HG03159 (cell line): ENCODE measurements around the gene HORMAD1.
"Not testable (repeated sequence)": the region's sequence is repeated elsewhere in the genome, so short reads cannot be mapped to it uniquely, and the experiment has no call there.

Experiments used
- ATAC-seq: cut with Tn5 transposase; IDR thresholded peaks from one replicate; pipeline ENCODE4 v1.9.1; 2021; ENCODE audit warnings: mild to moderate bottlenecking, moderate library complexity; ENCODE audit not compliant: unreplicated experiment

HORMAD1 gene, protein sequence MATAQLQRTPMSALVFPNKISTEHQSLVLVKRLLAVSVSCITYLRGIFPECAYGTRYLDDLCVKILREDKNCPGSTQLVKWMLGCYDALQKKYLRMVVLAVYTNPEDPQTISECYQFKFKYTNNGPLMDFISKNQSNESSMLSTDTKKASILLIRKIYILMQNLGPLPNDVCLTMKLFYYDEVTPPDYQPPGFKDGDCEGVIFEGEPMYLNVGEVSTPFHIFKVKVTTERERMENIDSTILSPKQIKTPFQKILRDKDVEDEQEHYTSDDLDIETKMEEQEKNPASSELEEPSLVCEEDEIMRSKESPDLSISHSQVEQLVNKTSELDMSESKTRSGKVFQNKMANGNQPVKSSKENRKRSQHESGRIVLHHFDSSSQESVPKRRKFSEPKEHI

DNA sequence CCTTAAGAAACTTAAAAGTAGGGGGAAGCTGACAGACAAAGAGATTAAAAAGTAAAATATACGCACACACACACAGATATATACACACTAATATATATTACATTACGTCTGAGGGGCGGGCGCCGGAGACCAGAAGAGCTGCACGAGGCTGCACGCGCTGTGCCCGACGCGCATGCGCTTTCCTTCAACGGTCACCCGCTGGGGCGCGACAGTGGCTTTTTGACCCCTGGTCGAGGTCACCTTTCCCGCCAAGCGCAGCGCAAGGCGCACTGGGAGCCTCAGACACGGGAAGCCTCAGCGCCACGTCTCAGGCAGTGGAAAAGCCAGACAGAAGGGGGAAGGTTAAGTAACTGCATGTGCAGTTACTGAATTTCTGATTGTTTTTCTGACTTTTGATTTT lies at the start of gene HORMAD1:
TSS of gene HORMAD1 (minus strand) at position 193 of the 400 bp plus-strand sequence. CDS start 1,390 bp downstream, outside the sequence.
- no peak for ATAC-seq

DNA sequence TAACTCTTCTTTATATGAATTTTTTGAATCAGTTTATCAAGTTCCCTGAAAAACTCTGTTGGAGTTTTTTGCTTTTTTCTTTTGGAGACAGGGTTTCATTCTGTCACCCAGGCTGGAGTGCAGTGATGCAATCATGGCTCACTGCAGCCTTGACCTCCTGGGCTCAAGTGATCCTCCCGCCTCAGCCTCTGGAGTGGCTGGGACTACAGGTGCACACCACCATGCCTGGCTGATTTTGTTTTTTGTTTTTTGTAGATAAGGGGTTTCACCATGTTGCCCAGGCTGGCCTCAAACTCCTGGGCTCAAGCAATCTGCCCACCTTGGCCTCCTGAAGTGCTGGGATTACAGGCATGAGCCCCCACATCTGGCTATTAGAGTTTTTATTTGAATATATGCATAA lies 47.0 kb upstream of the HORMAD1 start:
- not testable (repeated sequence) for ATAC-seq

DNA sequence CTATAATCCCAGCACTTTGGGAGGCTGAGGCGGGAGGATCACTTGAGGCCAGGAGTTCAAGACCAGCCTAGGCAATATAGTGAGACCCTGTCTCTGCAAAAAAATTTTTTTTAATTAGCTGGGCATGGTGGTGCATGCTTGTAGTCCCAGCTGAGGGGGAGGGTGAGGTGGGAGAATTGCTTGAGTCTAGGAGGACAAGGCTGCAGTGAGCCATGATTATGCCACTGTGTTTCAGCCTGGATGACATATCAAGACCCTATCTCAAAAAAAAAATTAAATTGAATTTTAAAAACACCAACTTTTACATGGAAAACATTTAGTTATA lies 45.2 kb upstream of the HORMAD1 start:
- ATAC-seq: peak; percentile 9

DNA sequence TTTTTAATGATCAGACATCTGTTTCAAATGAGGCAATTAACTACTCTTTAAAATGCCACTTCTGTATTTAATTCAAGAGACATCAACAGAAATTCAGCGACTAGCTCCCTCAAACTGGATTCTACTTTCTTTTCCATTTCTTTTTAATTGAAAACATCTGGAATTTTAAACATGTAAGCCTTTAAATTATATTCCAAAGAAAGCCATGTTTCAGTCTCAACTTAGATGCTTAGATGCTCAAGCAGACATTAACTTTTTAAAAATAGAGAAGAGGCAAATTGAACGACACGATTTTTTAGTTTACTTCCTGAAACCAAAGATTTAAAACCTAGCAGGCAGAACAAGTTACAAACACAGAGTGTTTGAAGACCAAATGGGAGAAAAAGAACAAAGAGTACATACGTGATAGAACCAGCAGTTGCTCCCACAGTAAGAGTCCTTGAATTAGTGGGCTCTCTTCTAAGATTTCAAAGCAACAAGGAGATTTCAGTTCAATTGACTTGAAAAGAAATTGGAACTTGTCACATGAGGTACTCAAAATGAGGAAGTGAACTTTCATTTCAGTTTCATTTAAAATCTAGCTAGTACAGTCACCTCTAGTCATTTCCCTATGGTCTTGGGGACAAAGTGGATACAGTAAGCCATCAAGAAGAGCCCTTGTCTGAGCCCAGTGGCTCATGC lies 44.7 kb upstream of the HORMAD1 start, which contains the start of gene CTSS:
TSS of gene CTSS (minus strand) at position 483 of the 681 bp plus-strand sequence. CDS start 1,015 bp downstream, outside the sequence.
- ATAC-seq: peak; percentile 76

DNA sequence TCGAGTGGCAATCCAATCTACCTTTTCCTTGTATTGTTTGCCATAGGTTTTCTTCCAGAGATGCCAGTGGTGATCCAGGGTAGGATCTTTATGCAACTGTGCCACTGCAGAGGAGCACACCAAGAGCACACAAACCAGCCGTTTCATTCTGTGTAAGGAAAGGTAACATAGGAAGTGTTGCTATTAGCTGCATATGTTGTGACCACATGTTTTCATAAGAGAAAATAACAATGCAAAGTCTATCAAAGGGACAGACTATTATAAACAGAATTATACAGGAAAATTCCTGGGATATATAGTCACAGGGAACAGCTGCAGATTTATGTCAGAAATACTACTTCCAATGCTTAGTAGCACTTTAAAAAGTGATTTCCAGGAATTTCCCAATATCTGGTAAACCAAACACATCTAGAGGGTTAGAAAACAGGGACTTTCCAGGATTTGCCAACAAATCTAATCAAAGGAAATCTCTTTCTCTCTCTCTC lies 44.0 kb upstream of the HORMAD1 start:
- peak; percentile 41 for ATAC-seq

DNA sequence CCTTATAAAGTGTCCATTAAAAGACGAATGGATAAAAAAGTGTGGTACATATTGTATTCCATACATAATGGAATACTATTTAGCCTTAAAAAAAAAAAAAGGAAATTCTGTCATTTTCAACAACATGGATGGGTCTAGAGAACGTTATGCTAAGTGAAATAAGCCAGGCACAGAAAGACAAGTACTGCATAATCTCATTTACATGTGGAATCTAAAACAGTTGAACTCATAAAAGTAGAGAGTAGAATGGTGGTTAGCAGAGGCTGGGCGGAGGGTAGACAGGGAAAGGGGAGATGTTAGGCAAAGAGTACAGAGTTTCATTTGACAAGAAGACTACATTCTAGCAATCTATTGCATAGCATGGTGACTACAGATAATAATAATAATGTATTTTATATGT lies 42.3 kb upstream of the HORMAD1 start:
- ATAC-seq: no peak

DNA sequence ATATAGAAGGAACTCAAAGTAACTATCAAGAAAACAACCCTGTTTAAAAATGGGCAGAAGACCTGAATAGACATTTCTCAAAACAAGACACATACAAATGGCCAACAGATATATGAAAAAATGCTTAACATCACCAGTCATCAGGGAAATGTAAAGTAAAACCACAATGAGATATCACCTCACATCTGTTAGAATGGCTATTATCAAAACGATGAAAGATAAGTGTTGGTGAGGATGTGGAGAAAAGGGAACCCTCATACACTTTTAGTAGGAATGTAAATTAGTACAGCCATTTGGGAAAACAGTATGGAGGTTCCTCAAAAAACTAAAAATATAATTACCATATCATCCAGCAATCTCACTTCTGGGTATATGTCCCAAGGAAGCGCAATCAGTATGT lies 41.9 kb upstream of the HORMAD1 start:
- no peak for ATAC-seq

DNA sequence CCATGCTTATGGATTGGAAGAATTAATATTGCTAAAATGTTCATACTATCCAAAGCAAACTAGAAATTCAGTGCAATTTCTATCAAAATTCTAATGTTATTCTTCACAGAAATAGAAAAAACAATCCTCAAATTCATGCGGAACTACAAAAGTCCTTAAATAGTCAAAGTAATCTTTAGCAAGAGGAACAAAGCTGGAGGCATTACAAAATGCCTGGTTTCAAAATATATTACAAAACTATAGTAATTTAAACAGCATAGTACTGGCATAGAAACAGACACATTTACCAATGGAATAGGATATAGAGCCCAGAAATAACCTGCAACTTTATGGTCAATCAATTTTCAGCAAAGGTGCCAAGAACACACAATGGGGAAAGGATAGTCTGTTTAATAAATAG lies 41.1 kb upstream of the HORMAD1 start:
- no peak for ATAC-seq

DNA sequence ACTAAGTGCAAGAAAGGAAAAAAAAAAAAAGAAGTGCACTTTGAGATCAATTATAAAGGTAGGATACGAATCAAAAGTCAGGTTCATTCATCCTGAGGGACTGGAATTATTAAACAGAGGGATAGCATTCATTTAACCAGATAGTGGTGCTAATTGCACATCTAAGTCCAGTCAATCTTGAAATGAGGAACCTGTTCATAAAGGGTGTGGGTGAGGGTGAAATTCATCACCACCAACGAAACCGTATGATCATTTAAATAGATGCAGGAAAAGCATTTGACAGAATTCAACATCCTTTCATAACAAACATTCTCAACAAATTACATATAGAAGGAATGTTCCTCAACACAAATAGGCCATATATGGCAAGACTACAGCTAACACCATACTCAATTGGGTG lies 39.3 kb upstream of the HORMAD1 start:
- ATAC-seq: no peak

DNA sequence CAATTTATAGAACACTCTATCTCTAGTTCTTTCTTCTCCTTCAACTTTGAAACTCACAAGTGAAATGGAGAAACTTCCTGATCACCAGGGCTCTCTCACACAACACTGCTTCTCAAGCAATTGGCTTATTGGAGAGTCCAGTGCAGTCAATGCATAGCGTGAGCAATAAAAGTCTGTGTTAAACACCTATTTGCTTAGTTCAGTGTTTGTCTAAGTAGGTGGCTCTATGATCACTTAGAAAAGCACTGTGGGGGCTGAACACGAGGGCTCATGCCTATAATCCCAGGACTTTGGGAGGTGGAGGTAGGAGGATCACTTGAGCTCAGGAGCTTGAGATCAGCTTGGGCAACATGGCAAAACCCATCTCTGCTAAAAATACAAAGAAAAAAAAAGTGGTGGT lies 32.7 kb upstream of the HORMAD1 start:
- no peak for ATAC-seq

DNA sequence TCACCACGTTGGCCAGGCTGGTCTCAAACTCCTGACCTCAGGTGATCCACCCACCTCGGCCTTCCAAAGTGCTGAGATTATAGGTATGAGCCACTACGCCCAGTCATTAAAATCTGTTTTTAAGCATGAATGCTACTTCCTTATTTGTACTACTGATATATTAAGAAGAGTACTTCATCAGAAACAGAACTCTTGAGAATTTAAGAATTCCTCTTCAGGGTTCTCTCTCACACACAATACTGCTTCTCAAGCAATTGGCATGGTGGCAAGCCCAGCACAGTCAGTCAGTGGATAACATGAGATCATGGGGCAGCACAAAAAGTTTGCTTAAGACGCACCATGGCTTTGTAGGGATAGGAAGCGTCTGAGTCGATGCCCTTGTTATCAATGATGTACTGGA lies 30.7 kb upstream of the HORMAD1 start:
- ATAC-seq: no peak

DNA sequence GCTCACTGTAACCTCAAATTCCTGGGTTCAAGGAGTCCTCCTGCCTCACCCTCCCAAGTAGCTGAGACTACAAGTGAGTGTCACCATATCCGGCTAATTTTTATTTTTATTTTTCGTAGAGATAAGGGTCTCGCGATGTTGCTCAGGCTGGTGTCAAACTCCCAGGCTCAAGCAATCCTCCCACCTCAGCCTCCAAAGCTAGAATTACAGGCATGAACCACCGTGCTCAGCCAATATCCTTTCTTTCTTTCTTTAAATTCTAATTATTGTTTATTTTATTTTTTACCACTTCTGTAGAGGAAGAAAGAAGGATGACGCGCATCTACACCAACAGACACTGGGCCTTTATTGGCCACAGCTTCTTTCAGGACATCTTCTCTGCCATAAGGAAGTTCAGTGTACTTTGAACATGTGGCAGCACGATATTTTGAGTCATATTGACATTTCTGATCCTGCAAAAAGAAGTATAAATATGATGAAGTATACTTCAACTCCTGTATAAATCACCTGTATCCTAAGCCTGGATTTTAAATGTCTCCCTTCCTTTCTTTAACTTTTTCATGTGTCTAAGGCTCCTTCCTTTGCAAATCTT lies 29.1 kb upstream of the HORMAD1 start:
- ATAC-seq: no peak

DNA sequence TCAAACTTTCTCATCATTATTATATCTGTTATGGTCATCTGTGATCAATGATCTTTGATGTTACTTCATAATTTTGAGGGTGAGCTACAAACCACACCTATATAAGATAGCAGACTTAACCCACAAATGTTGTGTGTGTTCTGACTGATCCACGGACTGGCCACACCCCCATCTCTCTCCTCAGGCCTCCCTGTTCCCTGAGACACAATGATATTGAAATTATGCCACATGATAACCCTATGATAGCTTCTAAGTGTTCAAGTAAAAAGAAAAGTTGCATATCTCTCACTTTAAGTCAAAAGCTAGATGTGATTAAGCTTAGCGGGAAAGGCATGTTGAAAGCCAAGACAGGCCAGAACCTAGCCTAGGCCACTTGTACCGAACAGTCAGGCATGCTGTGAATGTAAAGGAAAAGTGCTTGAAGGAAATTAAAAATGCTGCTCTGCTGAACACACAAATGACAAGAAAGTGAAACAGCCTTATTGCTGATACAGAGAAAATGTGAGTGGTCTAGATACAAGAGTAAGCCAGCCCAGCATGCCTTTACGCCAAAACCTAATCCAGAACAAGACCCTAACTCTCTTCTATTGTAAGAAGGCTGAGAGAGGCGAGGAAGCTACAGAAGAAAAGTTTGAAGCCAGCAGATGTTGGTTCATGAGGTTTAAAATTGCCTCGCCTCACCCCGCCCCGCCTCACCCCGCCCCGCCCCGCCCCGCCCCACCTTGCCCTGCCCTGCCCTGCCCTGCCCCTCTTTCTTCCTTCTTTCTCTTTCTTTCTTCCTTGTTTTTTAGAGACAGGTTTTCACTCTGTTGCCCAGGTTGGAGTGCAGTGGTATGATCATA lies 28.4 kb upstream of the HORMAD1 start:
- no peak for ATAC-seq

DNA sequence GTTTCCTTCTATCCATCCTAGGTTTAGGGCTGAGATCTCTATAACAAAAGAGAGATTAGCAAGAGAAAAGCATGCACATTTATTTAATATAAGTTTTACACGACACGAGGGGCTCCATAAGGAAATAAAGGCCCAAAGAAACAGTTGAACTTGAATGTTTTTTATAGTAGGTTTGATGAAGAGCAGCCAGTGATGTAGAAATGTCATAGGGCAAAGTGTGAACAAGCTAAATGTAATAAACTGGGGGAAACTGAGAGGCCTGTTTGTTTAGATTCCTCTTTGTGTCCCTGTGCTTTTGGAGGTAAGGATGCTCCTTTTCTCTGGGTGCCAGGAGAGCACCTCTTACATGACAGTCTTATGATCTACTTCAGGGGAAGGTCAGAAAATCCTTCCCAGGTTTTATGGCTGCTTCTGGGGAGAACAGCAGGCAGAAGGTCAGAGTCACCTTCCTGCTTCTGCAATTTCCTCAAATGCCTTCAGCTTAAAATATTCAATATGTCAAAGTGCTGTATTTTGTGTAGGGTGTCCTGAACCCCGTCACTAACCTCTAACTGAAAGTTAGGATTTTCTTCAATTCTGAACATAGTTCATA lies 9.5 kb upstream of the HORMAD1 start:
- ATAC-seq: no peak

DNA sequence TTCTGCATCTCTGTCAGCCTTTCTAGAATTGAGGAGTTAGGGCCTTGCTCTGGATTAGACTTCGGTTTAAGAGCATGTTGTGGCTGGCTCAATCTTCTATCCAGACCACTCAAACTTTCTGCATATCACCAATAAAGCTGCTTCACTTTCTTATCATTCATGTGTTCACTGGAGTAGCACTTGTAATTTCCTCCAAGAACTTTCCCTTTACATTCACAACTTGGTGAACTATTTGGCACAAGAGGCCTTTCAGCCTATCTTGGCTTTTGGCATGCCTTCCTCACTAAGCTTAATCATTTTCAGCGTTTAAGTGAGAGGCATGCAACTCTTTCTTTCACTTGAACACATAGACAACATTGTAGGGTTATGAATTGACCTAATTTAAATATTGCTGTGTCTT lies 3.6 kb upstream of the HORMAD1 start:
- no peak for ATAC-seq

DNA sequence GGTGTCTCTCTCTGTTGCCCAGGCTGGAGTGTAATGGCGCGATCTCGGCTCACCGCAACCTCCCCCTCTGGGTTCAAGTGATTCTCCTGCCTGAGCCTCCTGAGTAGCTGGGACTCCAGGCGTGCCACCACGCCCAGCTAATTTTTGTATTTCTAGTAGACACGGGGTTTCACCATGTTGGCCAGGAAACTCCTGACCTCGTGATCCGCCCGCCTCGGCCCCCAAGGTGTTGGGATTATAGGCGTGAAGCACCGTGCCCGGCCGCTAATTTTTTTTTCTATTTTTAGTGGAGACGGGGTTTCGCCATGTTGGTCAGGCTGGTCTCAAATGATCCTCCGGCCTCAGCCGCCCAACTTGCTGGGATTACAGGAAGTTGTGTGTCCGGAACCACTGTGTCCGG lies 597 bp downstream of the HORMAD1 start:
- ATAC-seq: no peak

DNA sequence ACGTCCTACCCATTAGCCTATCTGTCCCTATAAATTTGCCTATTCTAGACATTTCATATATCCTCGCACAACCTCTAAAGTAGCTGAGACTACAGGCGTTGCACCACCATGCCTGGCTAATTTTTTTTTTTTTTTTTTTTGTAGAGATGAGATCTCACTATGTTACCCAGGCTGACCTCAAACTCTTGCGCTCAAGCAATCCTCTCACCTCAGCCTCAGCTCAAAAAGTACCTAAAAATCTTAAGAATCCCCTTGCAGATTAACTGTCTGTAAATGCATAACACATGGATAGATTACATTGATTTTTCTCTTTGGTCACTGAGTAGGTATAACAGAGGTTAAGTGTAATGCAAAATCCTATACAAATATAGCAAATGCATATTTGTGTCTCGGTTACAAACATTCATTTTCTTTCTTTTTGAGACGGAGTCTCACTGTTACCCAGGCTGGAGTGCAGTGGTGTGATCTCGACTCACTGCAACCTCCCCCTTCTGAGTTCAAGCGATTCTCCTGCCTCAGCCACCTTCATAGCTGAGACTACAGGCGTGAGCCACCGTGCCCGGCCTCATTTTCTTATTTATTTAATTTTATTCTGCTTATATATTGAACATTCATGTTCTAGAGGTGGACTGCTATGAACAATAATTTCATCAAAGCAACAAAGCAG lies 2.3 kb downstream of the HORMAD1 start:
- no peak for ATAC-seq

DNA sequence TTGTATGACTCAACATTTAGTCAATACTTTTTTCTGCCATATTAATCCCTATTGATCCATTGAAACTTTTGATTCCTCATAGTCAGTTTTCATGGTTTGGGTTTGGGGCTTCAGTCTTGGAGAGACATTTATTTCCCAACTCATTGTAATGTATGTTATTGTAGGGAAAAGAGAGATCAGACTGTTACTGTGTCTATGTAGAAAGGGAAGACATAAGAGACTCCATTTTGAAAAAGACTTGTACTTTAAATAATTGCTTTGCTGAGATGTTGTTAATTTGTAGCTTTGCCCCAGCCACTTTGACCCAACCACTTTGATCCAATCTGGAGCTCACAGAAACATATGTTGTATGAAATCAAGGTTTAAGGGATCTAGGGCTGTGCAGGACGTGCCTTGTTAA lies 11.7 kb downstream of the HORMAD1 start:
- not testable (repeated sequence) for ATAC-seq

DNA sequence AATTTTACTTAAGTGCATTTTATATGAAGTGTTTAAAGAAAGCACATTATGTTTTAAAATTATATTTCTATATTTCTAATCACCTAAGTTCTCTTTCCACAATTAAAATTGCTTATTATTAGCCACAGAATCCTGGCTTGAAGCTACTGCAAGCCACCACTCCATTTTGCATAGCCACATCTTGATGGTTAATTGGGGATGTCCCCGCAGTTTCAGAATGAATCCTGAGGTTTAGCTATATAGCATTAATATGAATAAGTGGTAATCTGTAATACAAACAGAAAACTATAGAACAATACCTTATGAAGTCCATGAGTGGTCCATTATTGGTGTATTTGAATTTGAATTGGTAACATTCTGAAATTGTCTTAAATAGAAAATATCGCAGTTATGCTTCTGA lies 12.1 kb downstream of the HORMAD1 start:
- no peak for ATAC-seq

DNA sequence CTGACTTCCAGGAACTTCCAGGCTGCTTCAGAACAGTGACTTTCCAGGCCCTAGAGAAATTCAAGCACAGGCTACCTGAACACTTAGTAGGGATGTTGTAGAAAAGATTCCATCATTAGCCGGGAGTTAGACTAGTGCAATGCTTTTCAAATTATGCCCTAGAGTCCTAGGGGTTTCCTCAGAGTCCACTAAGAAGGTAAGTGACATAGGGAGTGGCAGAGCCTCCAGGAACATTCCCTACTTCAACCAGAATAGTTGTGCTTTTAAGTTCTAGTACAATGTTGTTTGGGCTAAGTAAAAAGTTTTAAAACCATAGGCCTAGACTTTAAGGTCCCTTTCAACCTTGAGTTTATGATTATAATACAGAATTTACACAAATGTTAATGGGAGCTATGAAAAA lies 14.6 kb downstream of the HORMAD1 start:
- ATAC-seq: no peak
